GM19035 (cell line): ENCODE measurements around the gene PDGFC.

Experiments
- ATAC-seq: cut with Tn5 transposase; IDR thresholded peaks from one replicate; pipeline ENCODE4 v1.9.1; 2021; ENCODE audit not compliant: unreplicated experiment

Gene PDGFC

DNA sequence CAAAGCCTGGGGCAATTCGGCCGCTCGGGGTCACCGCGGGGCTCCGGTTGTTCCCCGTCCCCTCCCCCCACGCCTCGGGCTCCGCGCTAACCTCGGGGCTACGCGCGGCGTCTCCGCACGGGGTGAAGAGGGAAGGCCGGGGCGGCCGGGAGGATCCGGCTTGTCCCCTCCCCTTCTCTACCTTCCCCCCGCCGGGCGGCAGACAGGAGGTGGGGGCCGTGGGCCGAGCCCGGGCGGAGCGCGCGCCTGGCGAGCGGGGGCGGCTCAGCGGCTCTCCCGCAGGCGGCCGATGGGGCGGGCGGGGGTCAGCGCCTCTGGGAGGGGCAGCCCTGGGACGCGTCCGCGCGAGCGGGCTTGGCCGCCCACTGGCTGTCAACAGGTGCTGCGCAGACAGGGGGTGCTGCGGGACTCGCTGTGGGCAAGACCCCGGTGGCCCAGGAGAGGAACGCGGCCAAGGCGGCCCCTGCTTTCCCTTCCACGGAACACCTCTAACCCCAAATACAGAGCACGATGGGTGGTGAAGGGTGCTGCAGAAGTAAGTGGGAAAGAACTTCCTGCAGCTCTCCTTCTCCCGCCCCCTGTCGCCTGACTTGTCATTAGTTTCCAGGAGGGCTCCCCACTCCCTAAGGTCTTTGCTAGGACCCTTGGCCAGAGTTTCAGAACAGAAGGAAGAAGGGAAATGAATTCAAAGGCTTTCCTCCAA is at the start of gene PDGFC:
TSS of gene PDGFC (minus strand) at position 124 of the 703 bp plus-strand sequence. CDS start 896 bp downstream, outside the sequence.
- no peak for ATAC-seq

DNA sequence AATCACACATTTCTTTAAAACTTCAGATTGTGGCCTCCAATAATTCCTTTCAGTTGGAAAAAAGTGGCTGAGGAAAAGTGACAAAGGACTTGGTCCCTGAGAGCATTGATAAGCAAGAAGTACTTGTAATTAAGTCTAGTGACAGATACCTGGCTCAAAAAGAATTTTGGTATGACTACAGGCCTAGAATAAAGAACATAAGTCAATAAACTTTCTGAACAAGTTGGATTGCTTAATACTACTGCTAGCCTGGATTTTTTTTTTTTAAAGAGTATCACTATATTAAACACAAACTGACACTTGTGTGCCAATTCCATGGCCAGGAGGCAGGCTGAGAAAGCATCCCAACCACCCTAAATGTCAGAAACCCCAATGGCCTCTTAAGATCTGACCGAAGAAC is 49.3 kb upstream of the PDGFC start:
- ATAC-seq, result no peak

DNA sequence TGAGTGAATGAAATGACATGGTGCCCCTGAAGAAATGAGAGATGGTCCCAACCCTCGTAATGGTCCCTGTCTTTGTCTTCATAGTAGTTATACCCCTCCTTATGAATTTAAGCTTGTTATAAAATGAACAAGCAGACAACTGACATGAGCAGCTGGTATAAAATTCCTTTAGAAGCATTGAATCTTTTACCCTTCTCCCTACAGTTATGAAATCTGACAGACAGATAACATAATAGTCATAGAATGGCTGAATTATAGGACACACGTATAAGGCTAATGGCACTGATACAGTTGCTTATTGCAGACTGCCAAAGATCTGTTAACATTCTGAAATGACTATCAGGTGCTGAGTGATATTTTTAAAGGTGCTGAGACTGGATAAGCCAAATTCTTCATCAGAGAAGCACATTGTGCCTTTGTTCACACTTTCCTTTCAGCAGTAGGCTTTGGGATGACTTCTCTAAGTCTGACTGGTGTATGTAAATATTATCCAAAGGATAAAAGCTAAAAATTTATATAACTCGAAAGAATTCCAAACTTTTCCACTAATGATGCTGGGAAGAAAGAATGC is 47.4 kb upstream of the PDGFC start:
- ATAC-seq, result no peak

GRCh38 chr4:157014621-157015591 is 43.3 kb upstream of the PDGFC start:
- no peak for ATAC-seq

GRCh38 chr4:157013656-157014055 is 42.1 kb upstream of the PDGFC start:
- ATAC-seq, result no peak

GRCh38 chr4:157012781-157013180 is 41.2 kb upstream of the PDGFC start:
- no peak for ATAC-seq

- ATAC-seq, result no peak
Observed at GRCh38 chr4:157012296-157012695, 40.7 kb upstream of the PDGFC start.

- no peak for ATAC-seq
Observed at GRCh38 chr4:157010630-157011029, 39.0 kb upstream of the PDGFC start.

DNA sequence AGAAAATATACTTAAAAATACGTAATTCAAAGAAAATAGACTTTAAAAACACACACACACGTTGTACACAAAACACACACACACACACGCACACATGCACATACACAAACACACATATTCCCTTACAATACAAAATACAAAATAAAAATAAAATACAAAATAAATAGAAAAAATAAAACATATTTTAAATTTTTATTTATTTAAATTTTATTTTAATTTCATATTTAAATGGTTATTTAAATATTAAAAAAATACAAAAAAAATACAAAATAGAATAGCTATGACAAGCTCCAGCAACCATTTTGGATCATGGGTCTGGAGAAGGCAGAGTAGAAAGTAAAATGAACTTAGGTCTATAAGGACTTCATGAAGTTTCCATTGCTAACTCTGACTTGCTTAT is 34.2 kb upstream of the PDGFC start:
- ATAC-seq, result no peak

DNA sequence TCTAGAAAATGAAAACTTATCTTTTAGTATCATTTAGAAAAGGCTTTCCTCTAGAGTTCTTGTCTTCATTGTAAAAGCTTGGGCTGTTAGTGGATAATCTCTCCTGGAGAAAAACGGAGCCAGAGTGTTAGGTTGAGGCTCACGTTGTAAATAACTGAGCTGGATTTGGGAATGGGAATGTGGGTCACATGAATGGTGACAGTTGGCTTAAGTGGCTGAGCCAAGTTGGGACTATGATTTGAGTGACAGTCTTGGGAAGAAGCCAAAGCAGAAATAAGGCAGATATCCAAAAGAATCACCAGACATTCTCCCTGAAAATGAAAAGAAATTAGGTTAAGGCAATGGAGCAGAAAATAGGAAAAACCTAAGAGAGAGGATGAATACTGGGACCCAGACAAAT is 33.6 kb upstream of the PDGFC start:
- ATAC-seq, result no peak

GRCh38 chr4:157004279-157005161 is 32.9 kb upstream of the PDGFC start:
- ATAC-seq, result no peak

- ATAC-seq, result no peak
Observed at GRCh38 chr4:156999175-156999517, 27.5 kb upstream of the PDGFC start.

- ATAC-seq, result no peak
Observed at GRCh38 chr4:156998500-156999174, 27.0 kb upstream of the PDGFC start.

DNA sequence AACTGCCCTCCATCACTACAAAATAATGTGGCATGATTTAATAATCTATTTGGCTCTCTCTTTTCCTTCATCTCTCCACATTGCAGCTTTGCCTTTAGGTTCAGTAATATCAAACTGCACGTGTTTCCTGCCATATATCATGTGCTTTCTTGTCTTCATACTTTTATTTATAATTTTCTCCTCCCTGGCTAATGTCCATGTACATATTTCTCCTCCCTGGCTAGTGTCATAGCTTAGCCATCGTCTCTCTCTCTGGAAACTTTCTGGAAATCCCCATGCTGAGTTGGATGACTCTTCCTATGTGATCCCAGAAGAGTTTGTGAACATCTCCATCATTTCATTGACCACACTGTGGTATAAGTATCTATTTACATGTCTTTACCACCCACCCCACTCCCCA is 21.3 kb upstream of the PDGFC start:
- no peak for ATAC-seq

DNA sequence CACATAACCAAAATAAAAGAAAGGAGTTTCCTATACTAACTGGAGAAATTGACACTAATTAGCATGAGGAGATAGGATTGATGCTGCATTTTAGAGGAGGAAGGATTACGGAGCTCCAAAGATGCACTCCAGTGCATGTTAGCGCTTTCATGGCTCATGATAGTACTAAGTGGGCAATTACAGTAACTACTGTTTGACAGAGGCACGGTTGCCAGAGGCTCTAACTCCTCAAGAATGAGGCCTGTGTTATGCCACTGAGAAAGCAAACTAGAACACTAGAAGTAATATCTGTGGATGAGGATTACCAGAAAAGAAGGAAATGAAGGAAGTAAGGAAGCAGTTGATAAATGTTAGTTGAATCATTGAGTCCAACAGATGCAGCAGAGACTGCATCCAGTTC is 19.6 kb upstream of the PDGFC start:
- ATAC-seq, result no peak

GRCh38 chr4:156983366-156983765 is 11.8 kb upstream of the PDGFC start:
- no peak for ATAC-seq

DNA sequence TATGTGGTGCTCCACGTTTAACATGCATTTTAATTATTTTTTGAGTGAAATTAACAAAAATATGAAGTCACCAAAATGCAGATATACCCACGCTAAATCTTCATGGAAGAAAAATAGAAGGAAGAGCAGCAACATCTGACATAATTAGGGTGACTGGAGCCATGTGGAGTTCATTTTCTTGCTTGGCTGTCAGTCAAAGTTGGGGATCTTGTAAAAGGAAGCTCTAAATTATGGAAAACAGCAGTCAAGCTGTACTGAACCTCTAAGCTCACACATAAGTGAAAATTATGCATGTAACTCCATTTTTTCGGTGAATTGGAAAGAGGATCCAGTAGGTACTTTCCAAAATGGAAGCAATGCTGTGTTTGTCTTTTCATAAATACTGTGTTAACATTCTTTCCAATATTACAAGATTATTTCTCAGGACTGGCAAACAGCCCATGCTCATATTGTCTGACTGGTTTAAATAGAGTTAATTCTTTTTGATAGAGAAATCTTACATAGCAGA is 9.7 kb upstream of the PDGFC start:
- no peak for ATAC-seq

- ATAC-seq, result no peak
Observed at GRCh38 chr4:156977435-156978160, 6.0 kb upstream of the PDGFC start.

GRCh38 chr4:156976147-156976546 is 4.5 kb upstream of the PDGFC start:
- no peak for ATAC-seq
